Dedifferentiated amniotic fluid mesenchymal stem cell (primary cell): ENCODE measurements around the gene SNRPD3.
"Not testable (repeated sequence)": the region's sequence is repeated elsewhere in the genome, so short reads cannot be mapped to it uniquely, and the experiment has no call there.

Source experiments
- DNase-seq: peaks from one replicate; pipeline ENCODE4 v3.0.0-alpha.2; 2016; ENCODE audit errors: extremely low spot score

Gene SNRPD3

DNA sequence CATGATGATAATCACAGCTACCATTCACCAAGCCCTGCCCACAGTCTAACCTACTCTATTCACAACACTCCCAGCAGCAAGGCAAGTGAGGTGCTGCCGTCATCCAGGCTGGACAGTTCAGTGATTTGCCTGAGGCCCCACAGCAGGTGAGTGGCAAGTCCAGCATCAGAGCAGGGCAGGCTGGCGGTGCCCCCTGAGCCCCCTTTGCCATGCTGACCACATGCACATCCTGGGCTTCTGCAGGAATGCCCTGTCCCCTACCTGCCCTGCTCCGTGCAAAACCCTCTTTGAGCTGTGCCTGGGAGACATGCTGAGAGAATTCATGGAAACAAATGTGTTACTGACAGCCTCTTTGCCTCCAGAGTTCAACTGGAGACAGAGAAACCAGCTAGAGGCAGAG lies 54.1 kb downstream of the SNRPD3 start:
- DNase-seq: not testable (repeated sequence)

DNA sequence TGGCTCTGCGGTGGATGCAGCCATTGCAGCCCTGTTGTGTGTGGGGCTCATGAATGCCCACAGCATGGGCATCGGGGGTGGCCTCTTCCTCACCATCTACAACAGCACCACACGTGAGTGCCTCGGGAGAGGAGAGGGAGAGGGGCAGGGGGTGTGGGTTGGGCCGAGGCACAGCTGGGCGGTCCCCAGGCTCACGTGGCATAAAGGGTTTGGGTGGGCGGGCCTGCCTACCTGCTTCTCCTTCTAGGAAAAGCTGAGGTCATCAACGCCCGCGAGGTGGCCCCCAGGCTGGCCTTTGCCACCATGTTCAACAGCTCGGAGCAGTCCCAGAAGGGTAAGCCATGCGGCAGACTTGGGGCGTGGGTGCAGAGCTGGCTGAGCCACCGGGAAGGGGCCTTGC lies 59.0 kb downstream of the SNRPD3 start:
- not testable (repeated sequence) for DNase-seq

DNA sequence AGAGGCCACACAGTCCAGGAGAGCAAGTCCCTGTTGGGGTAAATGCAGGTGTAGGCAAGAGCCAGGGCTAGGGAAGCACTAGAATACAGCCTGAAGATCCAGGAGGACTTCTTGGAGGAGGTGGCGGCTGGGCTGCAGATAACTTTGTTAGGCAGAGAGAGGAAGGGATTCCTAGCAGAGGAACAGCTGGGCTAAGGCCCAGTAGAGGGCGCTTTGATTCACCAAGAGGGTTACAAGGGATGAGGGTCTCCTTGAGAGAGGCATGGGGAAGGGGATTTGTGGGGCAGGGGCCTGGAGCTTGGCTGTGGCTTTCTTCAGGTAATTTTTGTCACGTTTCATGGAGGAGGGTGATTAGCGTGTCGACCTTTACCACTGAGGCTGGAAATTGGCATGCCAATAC lies 65.4 kb downstream of the SNRPD3 start:
- DNase-seq: not testable (repeated sequence)

GRCh38 chr22:24622596-24622995 lies 66.8 kb downstream of the SNRPD3 start:
- DNase-seq: not testable (repeated sequence)
